ENCODE data around the gene HNRNPC.

DNA sequence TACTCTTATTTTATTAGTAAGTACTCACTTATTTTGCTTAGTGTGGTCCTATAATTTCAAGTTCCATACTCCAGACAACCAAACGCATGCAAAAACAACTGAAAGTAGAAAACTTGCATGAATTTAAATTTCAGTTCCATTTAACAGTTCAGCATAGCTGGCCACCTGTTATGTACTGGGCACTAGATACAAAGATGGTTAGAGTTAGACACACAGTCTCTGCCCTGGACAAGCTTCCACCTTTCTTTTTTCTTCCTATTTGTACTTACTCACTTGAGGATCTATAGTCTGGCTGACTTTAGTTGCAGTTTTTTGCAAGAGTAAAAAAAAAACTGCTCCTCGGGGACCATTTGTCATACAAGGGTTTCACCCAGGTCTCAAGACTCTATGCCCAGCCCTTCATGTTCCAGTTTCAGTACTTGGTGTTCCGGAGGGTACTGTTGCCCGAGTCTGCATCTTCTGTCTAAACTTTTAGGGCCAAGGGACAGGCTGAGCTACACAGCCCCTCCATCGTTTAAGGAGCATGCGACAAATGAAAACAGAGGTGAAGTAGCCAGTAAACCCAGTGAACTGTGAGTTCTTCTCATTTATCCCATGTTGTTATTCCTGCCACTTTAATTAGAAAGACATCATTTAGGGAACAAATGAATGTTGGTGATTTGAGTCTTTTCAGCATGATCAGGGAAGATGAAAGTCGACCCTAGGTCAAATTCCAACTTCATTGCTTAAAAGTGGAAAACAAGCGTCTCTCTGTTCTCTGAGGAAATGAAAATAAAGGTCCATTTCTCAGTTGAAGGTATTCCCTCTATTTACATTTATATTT, 33.0 kb upstream of the HNRNPC start:
- TF ChIP-seq, protein P1, sequence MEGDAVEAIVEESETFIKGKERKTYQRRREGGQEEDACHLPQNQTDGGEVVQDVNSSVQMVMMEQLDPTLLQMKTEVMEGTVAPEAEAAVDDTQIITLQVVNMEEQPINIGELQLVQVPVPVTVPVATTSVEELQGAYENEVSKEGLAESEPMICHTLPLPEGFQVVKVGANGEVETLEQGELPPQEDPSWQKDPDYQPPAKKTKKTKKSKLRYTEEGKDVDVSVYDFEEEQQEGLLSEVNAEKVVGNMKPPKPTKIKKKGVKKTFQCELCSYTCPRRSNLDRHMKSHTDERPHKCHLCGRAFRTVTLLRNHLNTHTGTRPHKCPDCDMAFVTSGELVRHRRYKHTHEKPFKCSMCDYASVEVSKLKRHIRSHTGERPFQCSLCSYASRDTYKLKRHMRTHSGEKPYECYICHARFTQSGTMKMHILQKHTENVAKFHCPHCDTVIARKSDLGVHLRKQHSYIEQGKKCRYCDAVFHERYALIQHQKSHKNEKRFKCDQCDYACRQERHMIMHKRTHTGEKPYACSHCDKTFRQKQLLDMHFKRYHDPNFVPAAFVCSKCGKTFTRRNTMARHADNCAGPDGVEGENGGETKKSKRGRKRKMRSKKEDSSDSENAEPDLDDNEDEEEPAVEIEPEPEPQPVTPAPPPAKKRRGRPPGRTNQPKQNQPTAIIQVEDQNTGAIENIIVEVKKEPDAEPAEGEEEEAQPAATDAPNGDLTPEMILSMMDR (IDR thresholded peaks at IDR 0.05 in 2 of 3, conservative IDR thresholded peaks at IDR 0.05 in 1 of 3; ENCODE audit: control insufficient read depth in 2 of 3, extremely low read depth in 1 of 3, insufficient read depth in 1 of 3, low read depth in 3 of 3, low read length in 3 of 3) = no peak
- TF ChIP-seq POLR2A (IDR thresholded peaks at IDR 0.05; ENCODE audit: low read depth, low read length) (no peak), EZH2 (IDR thresholded peaks at IDR 0.05; ENCODE audit: borderline replicate concordance, control insufficient read depth, low read depth, low read length) (no peak), IKZF1 (conservative IDR thresholded peaks at IDR 0.05) (no peak), JUNB (IDR thresholded peaks at IDR 0.05) (no peak), CEBPB (IDR thresholded peaks at IDR 0.05; ENCODE audit: borderline replicate concordance in 1 of 2, low read depth in 2 of 2, low read length in 2 of 2) (no peak), PML (IDR thresholded peaks at IDR 0.05; ENCODE audit: low read length) (no peak)
- TF ChIP-seq, protein P2, sequence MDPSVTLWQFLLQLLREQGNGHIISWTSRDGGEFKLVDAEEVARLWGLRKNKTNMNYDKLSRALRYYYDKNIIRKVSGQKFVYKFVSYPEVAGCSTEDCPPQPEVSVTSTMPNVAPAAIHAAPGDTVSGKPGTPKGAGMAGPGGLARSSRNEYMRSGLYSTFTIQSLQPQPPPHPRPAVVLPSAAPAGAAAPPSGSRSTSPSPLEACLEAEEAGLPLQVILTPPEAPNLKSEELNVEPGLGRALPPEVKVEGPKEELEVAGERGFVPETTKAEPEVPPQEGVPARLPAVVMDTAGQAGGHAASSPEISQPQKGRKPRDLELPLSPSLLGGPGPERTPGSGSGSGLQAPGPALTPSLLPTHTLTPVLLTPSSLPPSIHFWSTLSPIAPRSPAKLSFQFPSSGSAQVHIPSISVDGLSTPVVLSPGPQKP (IDR thresholded peaks at IDR 0.05; ENCODE audit: low read depth, low read length) = no peak

Measured in GM12878 (cell line).